Measurements from ENCODE around the gene GPR39. TPM values are rescaled to one million over a fixed set of nuclear protein-coding genes. Genes with fewer than 3 reads are reported as not detected.

Gene GPR39
- total RNA-seq, 4 donors from 2014 or later = 0.15 TPM; not detected in 3

GRCh38 chr2:132676999-132677398 lies 260.4 kb downstream of the GPR39 start:
- Histone ChIP-seq H3K4me3 (no peak overlapping the region), H3K27ac (no peak overlapping the region), H3K36me3 (no peaks in the 10 kb centered on the region), H3K4me1 (no peaks in the 10 kb centered on the region), H3K9me3 (no peaks in the 10 kb centered on the region), H3K27me3 (peaks cover 0 to 7% (median 2%) of the 10 kb centered on the region in 3 donors)
- ATAC-seq (no peak), DNase-seq (no peak)
- TF ChIP-seq, protein P1, sequence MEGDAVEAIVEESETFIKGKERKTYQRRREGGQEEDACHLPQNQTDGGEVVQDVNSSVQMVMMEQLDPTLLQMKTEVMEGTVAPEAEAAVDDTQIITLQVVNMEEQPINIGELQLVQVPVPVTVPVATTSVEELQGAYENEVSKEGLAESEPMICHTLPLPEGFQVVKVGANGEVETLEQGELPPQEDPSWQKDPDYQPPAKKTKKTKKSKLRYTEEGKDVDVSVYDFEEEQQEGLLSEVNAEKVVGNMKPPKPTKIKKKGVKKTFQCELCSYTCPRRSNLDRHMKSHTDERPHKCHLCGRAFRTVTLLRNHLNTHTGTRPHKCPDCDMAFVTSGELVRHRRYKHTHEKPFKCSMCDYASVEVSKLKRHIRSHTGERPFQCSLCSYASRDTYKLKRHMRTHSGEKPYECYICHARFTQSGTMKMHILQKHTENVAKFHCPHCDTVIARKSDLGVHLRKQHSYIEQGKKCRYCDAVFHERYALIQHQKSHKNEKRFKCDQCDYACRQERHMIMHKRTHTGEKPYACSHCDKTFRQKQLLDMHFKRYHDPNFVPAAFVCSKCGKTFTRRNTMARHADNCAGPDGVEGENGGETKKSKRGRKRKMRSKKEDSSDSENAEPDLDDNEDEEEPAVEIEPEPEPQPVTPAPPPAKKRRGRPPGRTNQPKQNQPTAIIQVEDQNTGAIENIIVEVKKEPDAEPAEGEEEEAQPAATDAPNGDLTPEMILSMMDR (IDR thresholded peaks at IDR 0.05 in 4 of 5, conservative IDR thresholded peaks at IDR 0.05 in 1 of 5) = no peak
- TF ChIP-seq POLR2A (IDR thresholded peaks at IDR 0.05) = no peak
- intact Hi-C loops (cut with DNase I; ENCODE audit: low total_unique reads) (no loop called here), in situ Hi-C loops (cut with MboI; ENCODE audit: low sequenced_read_pairs in 4 of 4) (no loop called here)

GRCh38 chr2:132677661-132678060 lies 261.1 kb downstream of the GPR39 start:
- TF ChIP-seq POLR2A (IDR thresholded peaks at IDR 0.05) = no peak
- TF ChIP-seq, protein P1 (IDR thresholded peaks at IDR 0.05 in 4 of 5, conservative IDR thresholded peaks at IDR 0.05 in 1 of 5) = no peak

GRCh38 chr2:132678483-132678882 lies 261.9 kb downstream of the GPR39 start:
- H3K27ac ChIP-seq = no peak overlapping the region
- H3K4me1 ChIP-seq = no peaks in the 10 kb centered on the region
- H3K9me3 ChIP-seq = no peaks in the 10 kb centered on the region
- H3K4me3 ChIP-seq = no peak overlapping the region
- intact Hi-C loops (cut with DNase I; ENCODE audit: low total_unique reads) = no loop called here
- ATAC-seq (no peak), DNase-seq (no peak)
- no peaks in the 10 kb centered on the region for H3K36me3 ChIP-seq
- peaks cover 0 to 5% (median 0%) of the 10 kb centered on the region in 3 donors for H3K27me3 ChIP-seq
- in situ Hi-C loops (cut with MboI; ENCODE audit: low sequenced_read_pairs in 4 of 4) = no loop called here
- TF ChIP-seq, protein P1 (IDR thresholded peaks at IDR 0.05 in 4 of 5, conservative IDR thresholded peaks at IDR 0.05 in 1 of 5) = no peak
- TF ChIP-seq POLR2A (IDR thresholded peaks at IDR 0.05) = no peak

More at GRCh38 chr2:132677661-132678060, 261.1 kb downstream of the GPR39 start:
- in situ Hi-C loops (cut with MboI; ENCODE audit: low sequenced_read_pairs in 4 of 4) (no loop called here), intact Hi-C loops (cut with DNase I; ENCODE audit: low total_unique reads) (no loop called here)
- peaks cover 0 to 2% (median 0%) of the 10 kb centered on the region in 3 donors for H3K27me3 ChIP-seq
- no peaks in the 10 kb centered on the region for H3K9me3 ChIP-seq
- no peak overlapping the region for H3K4me3 ChIP-seq
- ATAC-seq (no peak), DNase-seq (no peak)
- H3K36me3 ChIP-seq = no peaks in the 10 kb centered on the region
- H3K4me1 ChIP-seq = no peaks in the 10 kb centered on the region
- no peak overlapping the region for H3K27ac ChIP-seq

DNA sequence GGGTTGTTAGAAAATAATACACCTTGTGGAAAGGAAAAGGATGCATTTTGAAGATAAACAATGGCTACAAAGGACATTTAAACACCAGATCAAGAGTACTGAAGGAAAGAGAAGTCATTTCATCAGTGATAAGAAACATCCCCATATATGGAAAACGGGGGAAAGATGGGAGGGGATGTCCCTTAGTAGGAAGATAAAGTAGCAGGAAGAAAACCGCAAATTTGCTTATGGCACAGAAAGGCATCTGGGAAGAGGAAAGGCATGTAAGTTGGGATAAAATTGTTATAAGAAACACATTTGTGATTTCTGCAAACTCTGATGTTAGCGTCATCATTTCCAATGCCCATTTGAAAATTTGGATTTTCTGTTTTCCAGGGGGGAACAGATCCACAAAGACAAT lies 263.9 kb downstream of the GPR39 start:
- H3K27me3 ChIP-seq = peaks cover 0 to 5% (median 0%) of the 10 kb centered on the region in 3 donors
- in situ Hi-C loops (cut with MboI; ENCODE audit: low sequenced_read_pairs in 4 of 4) (no loop called here), intact Hi-C loops (cut with DNase I; ENCODE audit: low total_unique reads) (no loop called here)
- no peak for TF ChIP-seq POLR2A (IDR thresholded peaks at IDR 0.05)
- TF ChIP-seq, protein P1 (IDR thresholded peaks at IDR 0.05 in 4 of 5, conservative IDR thresholded peaks at IDR 0.05 in 1 of 5) = no peak
- H3K9me3 ChIP-seq = no peaks in the 10 kb centered on the region
- no peak overlapping the region for H3K4me3 ChIP-seq
- H3K4me1 ChIP-seq = no peaks in the 10 kb centered on the region
- no peak overlapping the region for H3K27ac ChIP-seq
- H3K36me3 ChIP-seq = no peaks in the 10 kb centered on the region
- ATAC-seq = no peak
- no peak for DNase-seq

DNA sequence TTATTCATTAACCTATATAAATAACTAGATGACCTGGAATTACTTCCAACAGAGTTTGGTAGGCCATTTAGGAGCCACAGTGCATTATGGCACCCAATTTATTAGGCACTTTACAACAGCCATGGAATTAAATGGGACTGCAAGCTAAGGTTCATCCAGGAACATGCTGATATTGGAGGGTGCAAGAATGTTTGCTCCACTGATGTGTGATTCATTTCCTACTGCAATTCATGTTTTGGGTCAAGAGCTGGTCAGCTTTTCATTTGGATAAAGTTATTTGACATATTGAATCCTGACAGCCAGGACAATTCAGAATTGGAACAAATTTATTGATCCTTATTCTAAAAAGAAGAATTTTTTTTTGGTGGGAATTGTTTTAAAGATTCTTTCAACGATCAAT lies 265.2 kb downstream of the GPR39 start:
- Histone ChIP-seq H3K4me3 (no peak overlapping the region), H3K36me3 (no peaks in the 10 kb centered on the region), H3K4me1 (no peaks in the 10 kb centered on the region), H3K9me3 (no peaks in the 10 kb centered on the region), H3K27ac (no peak overlapping the region), H3K27me3 (peaks cover 0 to 5% (median 0%) of the 10 kb centered on the region in 3 donors)
- ATAC-seq (no peak), DNase-seq (no peak)
- in situ Hi-C loops (cut with MboI; ENCODE audit: low sequenced_read_pairs in 4 of 4) (no loop called here), intact Hi-C loops (cut with DNase I; ENCODE audit: low total_unique reads) (no loop called here)
- TF ChIP-seq, protein P1 (IDR thresholded peaks at IDR 0.05 in 4 of 5, conservative IDR thresholded peaks at IDR 0.05 in 1 of 5) = no peak
- no peak for TF ChIP-seq POLR2A (IDR thresholded peaks at IDR 0.05)

All from gastrocnemius medialis (tissue), 4 donors.